ENCODE data around the gene CCL14. TPM values are rescaled to one million over a fixed set of nuclear protein-coding genes. Genes with fewer than 3 reads are reported as not detected.

Gene CCL14
- total and polyA plus RNA-seq, 2 of the 13 experiments (the other 11 are each of a cell fraction or from before 2014, with no cell fraction given), result 1.1 to 1.7 TPM

DNA sequence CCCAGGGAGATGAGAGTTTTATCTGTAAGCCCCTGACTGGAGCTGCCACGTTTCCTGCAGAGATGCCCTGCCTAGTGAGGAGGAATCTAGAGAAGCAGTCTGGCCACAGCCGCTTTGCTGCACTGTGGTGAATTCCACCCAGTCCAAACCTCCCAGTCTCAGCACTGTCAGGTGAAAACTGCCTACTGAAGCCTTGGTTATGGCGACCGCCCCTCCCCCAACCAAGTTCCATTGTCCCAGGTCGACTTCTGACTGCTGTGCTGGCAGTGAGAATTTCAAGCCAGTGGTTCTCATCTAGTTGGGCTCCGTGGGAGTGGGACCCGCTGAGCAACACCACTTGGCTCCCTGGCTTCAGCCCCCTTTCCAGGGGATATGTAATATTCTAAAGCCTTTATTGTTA lies 32.8 kb downstream of the CCL14 start:
- no peaks in the 10 kb centered on the region for H3K9me3 ChIP-seq (ENCODE audit: low read length)
- no peak overlapping the region for H2AFZ ChIP-seq (ENCODE audit: low read length)
- no peaks in the 10 kb centered on the region for H3K36me3 ChIP-seq (replicated peaks in 1 of 2; ENCODE audit: control insufficient read depth in 1 of 2, insufficient read depth in 2 of 2, low read length in 2 of 2)
- H3K4me3 ChIP-seq (replicated peaks in 1 of 3; ENCODE audit: insufficient read depth in 1 of 3, low read depth in 2 of 3, low read length in 3 of 3), result no peak overlapping the region
- BruUV-seq (replicated peaks), result no TSS peak
- H3K79me2 ChIP-seq (ENCODE audit: insufficient read depth, low read length), result no peaks in the 10 kb centered on the region
- no peak overlapping the region for H3K4me2 ChIP-seq (ENCODE audit: low read depth, low read length)
- in situ Hi-C loops (cut with HindIII; ENCODE audit: extremely low pct_ligation_motif_present, low pct_unique_long_range_greater_than_20kb) (loop anchor here (25.0 kb wide), 1 partner anchor 534 kb away; the partner anchor contains the start of gene ZNHIT3), intact Hi-C loops (cut with micrococcal nuclease; ENCODE audit: unreplicated experiment) (no loop called here)
- H3K4me1 ChIP-seq (ENCODE audit: insufficient read depth, low read length), result no peaks in the 10 kb centered on the region
- no peak for ATAC-seq
- no peak overlapping the region for H3K9ac ChIP-seq (ENCODE audit: insufficient read depth, low read depth, low read length)
- 41% methylated on average over 7 of the region's 7 CpGs for WGBS (ENCODE audit: low lambda C conversion rate)
- DNase-seq (ENCODE audit: low spot score), result no peak
- POLR2A ChIA-PET, result no interaction called here
- CTCF ChIA-PET (ENCODE audit: low intra/inter-chr PET ratio, low total read pairs), result no interaction called here
- no peak for FAIRE-seq
- H3K27me3 ChIP-seq (ENCODE audit: control insufficient read depth in 1 of 2, insufficient read depth in 2 of 2, low read length in 2 of 2), result peaks cover 0 to 4% of the 10 kb centered on the region in 2 experiments; a peak in 3 of 5 replicates
- no peak overlapping the region for H3K27ac ChIP-seq (ENCODE audit: extremely low read length, insufficient read depth, low read length)
- H4K20me1 ChIP-seq (ENCODE audit: insufficient read depth, low read length), result no peaks in the 10 kb centered on the region
- no peak for TF ChIP-seq ZNF275 (CRISPR knock-in tag; IDR thresholded peaks at IDR 0.05; ENCODE audit: borderline replicate concordance)
- TF ChIP-seq, protein P1, sequence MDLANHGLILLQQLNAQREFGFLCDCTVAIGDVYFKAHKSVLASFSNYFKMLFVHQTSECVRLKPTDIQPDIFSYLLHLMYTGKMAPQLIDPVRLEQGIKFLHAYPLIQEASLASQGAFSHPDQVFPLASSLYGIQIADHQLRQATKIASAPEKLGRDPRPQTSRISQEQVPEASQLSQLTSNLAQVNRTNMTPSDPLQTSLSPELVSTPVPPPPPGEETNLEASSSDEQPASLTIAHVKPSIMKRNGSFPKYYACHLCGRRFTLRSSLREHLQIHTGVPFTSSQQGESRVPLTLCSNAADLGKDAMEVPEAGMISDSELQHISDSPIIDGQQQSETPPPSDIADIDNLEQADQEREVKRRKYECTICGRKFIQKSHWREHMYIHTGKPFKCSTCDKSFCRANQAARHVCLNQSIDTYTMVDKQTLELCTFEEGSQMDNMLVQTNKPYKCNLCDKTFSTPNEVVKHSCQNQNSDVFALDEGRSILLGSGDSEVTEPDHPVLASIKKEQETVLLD (CRISPR knock-in tag; IDR thresholded peaks at IDR 0.05; ENCODE audit: low read depth), result no peak
- no peak for TF ChIP-seq NCOA2 (CRISPR knock-in tag; IDR thresholded peaks at IDR 0.05)
- TF ChIP-seq ZNF354B (CRISPR knock-in tag; IDR thresholded peaks at IDR 0.05), result no peak
- no peak for TF ChIP-seq TAF15 (IDR thresholded peaks at IDR 0.05; ENCODE audit: low read depth, low read length, poor library complexity, severe bottlenecking)
- no peak for TF ChIP-seq HNRNPL (IDR thresholded peaks at IDR 0.05; ENCODE audit: low read depth, low read length)
- no peak for TF ChIP-seq ZNF781 (CRISPR knock-in tag; IDR thresholded peaks at IDR 0.05; ENCODE audit: borderline replicate concordance, not compliant biosample characterization)
- TF ChIP-seq ZSCAN30 (CRISPR knock-in tag; IDR thresholded peaks at IDR 0.05), result no peak
- no peak for TF ChIP-seq ZNF782 (CRISPR knock-in tag; IDR thresholded peaks at IDR 0.05; ENCODE audit: borderline replicate concordance)
- no peak for TF ChIP-seq ZNF33A (CRISPR knock-in tag; IDR thresholded peaks at IDR 0.05; ENCODE audit: borderline replicate concordance)
- no peak for TF ChIP-seq MTF1 (CRISPR knock-in tag; IDR thresholded peaks at IDR 0.05)
- TF ChIP-seq, protein P2, sequence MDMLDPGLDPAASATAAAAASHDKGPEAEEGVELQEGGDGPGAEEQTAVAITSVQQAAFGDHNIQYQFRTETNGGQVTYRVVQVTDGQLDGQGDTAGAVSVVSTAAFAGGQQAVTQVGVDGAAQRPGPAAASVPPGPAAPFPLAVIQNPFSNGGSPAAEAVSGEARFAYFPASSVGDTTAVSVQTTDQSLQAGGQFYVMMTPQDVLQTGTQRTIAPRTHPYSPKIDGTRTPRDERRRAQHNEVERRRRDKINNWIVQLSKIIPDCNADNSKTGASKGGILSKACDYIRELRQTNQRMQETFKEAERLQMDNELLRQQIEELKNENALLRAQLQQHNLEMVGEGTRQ (IDR thresholded peaks at IDR 0.05; ENCODE audit: low read depth, low read length), result no peak
- TF ChIP-seq, protein P2 (CRISPR knock-in tag; IDR thresholded peaks at IDR 0.05; ENCODE audit: borderline replicate concordance), result no peak
- no peak for TF ChIP-seq GABPA (IDR thresholded peaks at IDR 0.05; ENCODE audit: low read depth, low read length)
- TF ChIP-seq GABPA (CRISPR knock-in tag; IDR thresholded peaks at IDR 0.05; ENCODE audit: low read depth), result no peak
- TF ChIP-seq ZNF510 (CRISPR knock-in tag; IDR thresholded peaks at IDR 0.05; ENCODE audit: low read depth), result no peak
- no peak for TF ChIP-seq DNMT1 (CRISPR knock-in tag; IDR thresholded peaks at IDR 0.05)
- TF ChIP-seq POGK (CRISPR knock-in tag; conservative IDR thresholded peaks at IDR 0.05), result no peak
- no peak for TF ChIP-seq DNMT3B (CRISPR knock-in tag; conservative IDR thresholded peaks at IDR 0.05)
- no peak for TF ChIP-seq ZNF225 (CRISPR knock-in tag; IDR thresholded peaks at IDR 0.05)
